Spleen (tissue), 7 donors: ENCODE results near the gene MAP7D1.

ENCODE experiments used
- POLR2A ChIP-seq, 3 donors: fragments of 450-650 bp; IDR thresholded peaks; one replicate each; pipeline ENCODE4 v1.5.1; 2017; ENCODE audit warnings: antibody characterized with exemption in 3 of 3, mild to moderate bottlenecking in 1 of 3
- POLR2AphosphoS5 ChIP-seq, 3 donors: sonication (generic); formaldehyde crosslinking; IDR thresholded peaks; one replicate each; pipeline ENCODE4 v1.5.1; 2017; ENCODE audit warnings: antibody characterized with exemption in 3 of 3
- TF ChIP-seq, protein P1 (sequence below), 11 experiments: fragments of 200-600 bp in 7 of 11; fragments of 450-650 bp in 4 of 11; sonication (generic) in 4 of 11; IDR thresholded peaks in 8 of 11; conservative IDR thresholded peaks in 3 of 11; 1 replicate in 7 of 11; 2 replicates in 4 of 11; pipeline versions ENCODE4 v1.4.0 to v1.8.0; 2016 to 2021; ENCODE audit warnings: antibody characterized with exemption in 11 of 11, inconsistent platforms in 4 of 11, mild to moderate bottlenecking in 1 of 11
- donor health status: DM: no; HTN: no; CAD: no; lungs with moderate emphysema.
- donor health status: DM: no; HTN: no; CAD: no.
- donor health status: DM: no; HTN: no; CAD: no.

DNA sequence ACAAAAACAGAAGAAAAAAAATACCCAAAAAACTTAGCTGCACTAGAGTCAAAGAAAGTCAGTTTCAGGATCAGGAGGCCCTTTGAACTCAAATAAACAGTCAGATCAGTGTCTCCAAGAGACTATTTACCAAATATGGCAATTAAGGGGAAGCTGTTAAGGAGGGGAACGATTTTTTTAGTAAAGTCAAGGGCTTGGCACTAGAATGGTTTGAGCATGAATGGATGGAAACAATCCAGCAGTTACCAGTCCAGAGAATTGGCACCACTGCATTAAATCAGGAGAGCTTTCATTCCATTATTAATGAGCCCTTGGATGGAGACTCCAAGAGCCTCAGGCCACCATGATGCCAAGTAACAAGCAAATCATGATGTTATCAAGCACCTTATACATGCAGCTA, 13.8 kb upstream of the MAP7D1 start:
- TF ChIP-seq, protein P1, sequence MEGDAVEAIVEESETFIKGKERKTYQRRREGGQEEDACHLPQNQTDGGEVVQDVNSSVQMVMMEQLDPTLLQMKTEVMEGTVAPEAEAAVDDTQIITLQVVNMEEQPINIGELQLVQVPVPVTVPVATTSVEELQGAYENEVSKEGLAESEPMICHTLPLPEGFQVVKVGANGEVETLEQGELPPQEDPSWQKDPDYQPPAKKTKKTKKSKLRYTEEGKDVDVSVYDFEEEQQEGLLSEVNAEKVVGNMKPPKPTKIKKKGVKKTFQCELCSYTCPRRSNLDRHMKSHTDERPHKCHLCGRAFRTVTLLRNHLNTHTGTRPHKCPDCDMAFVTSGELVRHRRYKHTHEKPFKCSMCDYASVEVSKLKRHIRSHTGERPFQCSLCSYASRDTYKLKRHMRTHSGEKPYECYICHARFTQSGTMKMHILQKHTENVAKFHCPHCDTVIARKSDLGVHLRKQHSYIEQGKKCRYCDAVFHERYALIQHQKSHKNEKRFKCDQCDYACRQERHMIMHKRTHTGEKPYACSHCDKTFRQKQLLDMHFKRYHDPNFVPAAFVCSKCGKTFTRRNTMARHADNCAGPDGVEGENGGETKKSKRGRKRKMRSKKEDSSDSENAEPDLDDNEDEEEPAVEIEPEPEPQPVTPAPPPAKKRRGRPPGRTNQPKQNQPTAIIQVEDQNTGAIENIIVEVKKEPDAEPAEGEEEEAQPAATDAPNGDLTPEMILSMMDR (IDR thresholded peaks at IDR 0.05 in 8 of 11, conservative IDR thresholded peaks at IDR 0.05 in 3 of 11) = no peak
- no peak for TF ChIP-seq POLR2A (IDR thresholded peaks at IDR 0.05)
- TF ChIP-seq POLR2AphosphoS5 (IDR thresholded peaks at IDR 0.05) = no peak
